Measurements from ENCODE around the gene UBE2K. TPM values are rescaled to one million over a fixed set of nuclear protein-coding genes. Genes with fewer than 3 reads are reported as not detected.
"Not testable (repeated sequence)": the region's sequence is repeated elsewhere in the genome, so short reads cannot be mapped to it uniquely, and the experiment has no call there.

The UBE2K gene
- 80.8 and 95.8 TPM in 2 replicates for total RNA-seq

- intact Hi-C loops (cut with micrococcal nuclease), result loop anchor here (1.0 to 5.0 kb wide), 19 partner anchors 21 to 1806 kb away; partner anchors contain the start of genes RFC1, TBC1D1, TMEM156 and UGDH
Measured at GRCh38 chr4:39697740-39698423, at the start of gene UBE2K. Gene UBE2K (plus strand): TSS chr4:39698136. CDS start chr4:39698328, 192 bp downstream.

- intact Hi-C loops (cut with micrococcal nuclease), result no loop called here
Measured at GRCh38 chr4:39648213-39648612, 49.7 kb upstream of the UBE2K start.

GRCh38 chr4:39648827-39649558 is 48.9 kb upstream of the UBE2K start:
- intact Hi-C loops (cut with micrococcal nuclease), result no loop called here

- intact Hi-C loops (cut with micrococcal nuclease), result no loop called here
Measured at GRCh38 chr4:39649639-39650265, 48.2 kb upstream of the UBE2K start.

- intact Hi-C loops (cut with micrococcal nuclease), result not testable (repeated sequence)
Measured at GRCh38 chr4:39651586-39651985, 46.4 kb upstream of the UBE2K start.

- intact Hi-C loops (cut with micrococcal nuclease), result no loop called here
Measured at GRCh38 chr4:39655211-39655610, 42.7 kb upstream of the UBE2K start.

- intact Hi-C loops (cut with micrococcal nuclease), result no loop called here
Measured at GRCh38 chr4:39655876-39656275, 42.1 kb upstream of the UBE2K start.

- intact Hi-C loops (cut with micrococcal nuclease), result not testable (repeated sequence)
Measured at GRCh38 chr4:39656638-39657037, 41.3 kb upstream of the UBE2K start.

- intact Hi-C loops (cut with micrococcal nuclease), result no loop called here
Measured at GRCh38 chr4:39657465-39657864, 40.5 kb upstream of the UBE2K start.

GRCh38 chr4:39658756-39659155 is 39.2 kb upstream of the UBE2K start:
- intact Hi-C loops (cut with micrococcal nuclease), result loop anchor here (1.0 kb wide), 1 partner anchor 189 kb away; no protein-coding TSS in a partner anchor

- intact Hi-C loops (cut with micrococcal nuclease), result no loop called here
Measured at GRCh38 chr4:39660045-39660444, 37.9 kb upstream of the UBE2K start.

GRCh38 chr4:39660757-39661156 is 37.2 kb upstream of the UBE2K start:
- intact Hi-C loops (cut with micrococcal nuclease), result no loop called here

GRCh38 chr4:39662683-39663082 is 35.3 kb upstream of the UBE2K start:
- intact Hi-C loops (cut with micrococcal nuclease), result no loop called here

- intact Hi-C loops (cut with micrococcal nuclease), result no loop called here
Measured at GRCh38 chr4:39664828-39665731, 32.9 kb upstream of the UBE2K start.

- intact Hi-C loops (cut with micrococcal nuclease), result no loop called here
Measured at GRCh38 chr4:39667706-39668105, 30.2 kb upstream of the UBE2K start.

GRCh38 chr4:39668887-39669286 is 29.0 kb upstream of the UBE2K start:
- intact Hi-C loops (cut with micrococcal nuclease), result no loop called here

GRCh38 chr4:39670296-39670695 is 27.6 kb upstream of the UBE2K start:
- intact Hi-C loops (cut with micrococcal nuclease), result not testable (repeated sequence)

GRCh38 chr4:39675681-39676080 is 22.3 kb upstream of the UBE2K start:
- intact Hi-C loops (cut with micrococcal nuclease), result not testable (repeated sequence)

GRCh38 chr4:39681003-39681402 is 16.9 kb upstream of the UBE2K start:
- intact Hi-C loops (cut with micrococcal nuclease), result not testable (repeated sequence)

GRCh38 chr4:39682138-39682537 is 15.8 kb upstream of the UBE2K start:
- intact Hi-C loops (cut with micrococcal nuclease), result no loop called here

- intact Hi-C loops (cut with micrococcal nuclease), result no loop called here
Measured at GRCh38 chr4:39685990-39686389, 11.9 kb upstream of the UBE2K start.

Measured in T-helper 1 cell treated with Interleukin-12 subunit alpha and Interleukin-12 subunit beta and Interleukin-4 antibody, amounts not matched to agents 30 ng/mL and 1 ng/mL, for 36 hours (primary cell).